IPS-NIHi7 (cell line): ENCODE results near the gene CCNB3.

ENCODE experiments used
- DNase-seq: peaks from one replicate; pipeline ENCODE4 v3.0.0; 2012; ENCODE audit warnings: mixed read lengths; ENCODE audit errors: extremely low spot score

The CCNB3 gene

GRCh38 chrX:50343917-50344316 is 139.4 kb downstream of the CCNB3 start:
- DNase-seq: no peak

DNA sequence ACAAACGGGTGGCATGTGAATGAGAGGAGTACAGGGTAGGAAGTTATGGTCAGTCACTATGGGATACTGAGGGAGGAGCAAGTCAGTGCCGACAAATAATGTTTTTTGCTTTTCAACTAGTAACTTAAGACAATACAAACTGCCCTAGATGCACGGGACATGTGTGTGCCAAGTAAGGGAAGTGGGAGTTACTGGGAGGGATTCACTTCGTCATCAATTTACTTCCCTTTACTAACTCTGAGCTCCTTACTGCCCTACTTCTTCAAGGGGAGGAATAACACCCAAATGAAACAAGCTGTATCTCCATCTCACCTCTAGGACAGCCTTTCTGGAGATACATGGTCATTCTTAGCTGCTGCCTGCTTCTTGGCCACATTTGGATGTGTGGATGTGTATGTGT is 168.4 kb downstream of the CCNB3 start:
- no peak for DNase-seq

DNA sequence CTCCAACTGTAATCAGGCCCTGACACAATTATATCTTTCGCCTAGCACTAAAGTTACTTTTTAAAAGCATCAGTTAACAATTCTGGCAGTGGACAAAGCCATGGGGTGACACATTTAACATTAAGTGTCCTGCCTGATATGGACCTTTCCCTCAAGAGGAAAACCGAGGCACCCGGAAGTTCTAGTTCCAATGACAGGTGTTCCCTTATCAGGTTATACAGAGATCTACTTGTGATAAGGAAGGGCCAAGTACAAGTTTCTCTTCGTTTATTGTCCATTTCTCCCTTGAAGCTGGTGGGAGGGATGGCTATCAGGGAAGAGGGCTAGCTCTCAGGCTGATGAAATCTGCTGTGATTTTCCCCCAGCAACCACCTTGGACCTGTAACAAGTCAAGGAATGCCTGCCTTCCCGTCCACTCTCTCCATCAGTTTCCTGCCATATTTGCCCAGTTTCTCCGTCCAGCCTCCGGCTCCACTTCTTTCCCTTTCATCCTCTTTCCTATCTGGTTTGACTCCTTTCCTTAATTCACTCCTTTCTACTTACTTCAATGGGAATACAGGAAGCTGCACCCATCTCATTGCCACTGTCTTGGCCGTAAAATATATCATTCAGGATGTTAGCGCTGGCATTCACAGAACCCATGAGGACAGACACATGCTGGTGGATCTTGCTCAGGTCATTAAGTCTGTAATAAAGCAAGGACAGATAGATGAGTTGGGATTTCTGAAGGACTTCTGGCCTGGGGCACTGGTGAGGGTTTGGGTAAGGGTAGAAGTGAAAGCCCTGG is 171.1 kb downstream of the CCNB3 start:
- DNase-seq: no peak

DNA sequence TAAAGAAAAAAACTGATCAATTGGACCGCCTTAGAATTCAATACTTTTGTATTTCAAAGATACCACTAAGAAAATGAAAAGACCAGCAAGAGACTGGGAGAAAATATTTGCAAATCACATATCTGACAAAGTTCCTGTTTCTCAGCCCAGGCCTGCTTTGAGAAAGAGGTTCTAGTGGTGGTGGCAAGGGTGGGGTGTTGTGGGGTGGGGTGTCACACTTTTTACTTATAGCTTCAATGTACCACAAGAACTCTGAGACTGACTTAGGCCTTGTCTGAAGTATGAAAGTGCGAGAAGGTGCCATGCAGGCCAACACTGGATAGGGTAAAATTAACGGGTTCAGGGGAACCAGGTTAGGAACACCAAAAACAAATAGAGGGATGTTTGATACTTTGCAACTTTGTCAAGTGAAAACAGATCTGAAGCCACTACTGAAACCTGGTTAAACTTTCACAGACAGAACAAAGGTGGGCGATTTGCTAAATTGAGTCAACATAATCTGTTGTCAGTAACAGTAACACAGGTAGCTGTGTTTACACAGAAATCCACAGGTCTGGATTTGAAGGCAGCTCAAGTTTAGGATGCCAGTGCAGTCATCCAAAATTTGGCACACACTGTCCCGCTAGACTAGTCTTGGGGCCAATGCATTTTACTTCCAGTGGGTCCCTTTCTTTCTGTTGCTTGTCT is 177.3 kb downstream of the CCNB3 start:
- no peak for DNase-seq

DNA sequence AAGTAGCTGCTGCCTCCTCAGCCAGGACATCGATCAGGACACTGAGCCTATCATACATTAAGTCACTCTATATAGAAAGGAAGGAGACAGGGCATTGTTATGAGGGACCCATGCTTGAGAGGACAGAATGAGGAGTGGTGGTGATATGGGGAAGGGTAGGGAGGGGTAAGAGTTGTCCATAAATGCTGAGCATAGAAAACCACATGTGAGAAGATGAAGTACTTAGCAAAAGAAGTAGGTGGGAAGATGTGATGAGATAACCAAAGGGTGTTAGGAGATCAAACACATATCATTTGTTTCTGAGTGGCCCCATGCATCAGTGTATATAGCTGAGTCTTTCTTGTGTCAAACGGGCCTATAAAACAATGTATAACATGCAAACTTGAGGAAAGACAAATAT is 182.0 kb downstream of the CCNB3 start:
- DNase-seq: no peak

- DNase-seq: no peak
These were observed 189.3 kb downstream of the CCNB3 start for GRCh38 chrX:50393902-50394301.
